NB4 (cell line): ENCODE data around the gene KRT1.

Experiments used
- DNase-seq: peaks from one replicate; pipeline ENCODE4 v3.0.0; 2010; ENCODE audit warnings: low read depth
- H3K4me3 ChIP-seq: one replicate; pipeline ENCODE4 v1.5.1; 2011; ENCODE audit warnings: mild to moderate bottlenecking, low read depth, low read length, moderate library complexity
- CTCF ChIP-seq: IDR thresholded peaks from one replicate; pipeline ENCODE4 v1.5.1; 2012; ENCODE audit warnings: low read depth, low read length
- MAX ChIP-seq: IDR thresholded peaks from 2 replicates; pipeline ENCODE4 v1.6.1; 2011; ENCODE audit warnings: low read depth, low read length
- MYC ChIP-seq: IDR thresholded peaks from 2 replicates; pipeline ENCODE4 v1.6.1; 2011; ENCODE audit warnings: low read depth, low read length
- POLR2A ChIP-seq: IDR thresholded peaks from 2 replicates; pipeline ENCODE4 v1.6.1; 2011; ENCODE audit warnings: mild to moderate bottlenecking; ENCODE audit not compliant: insufficient read length; ENCODE audit errors: extremely low read depth

KRT1 gene

GRCh38 chr12:52680363-52680762 is at the start of gene KRT1:
Gene KRT1 (minus strand): TSS chr12:52680407. CDS start chr12:52680348, 59 bp downstream.
- no peak for TF ChIP-seq CTCF
- TF ChIP-seq MAX = no peak
- no peak for TF ChIP-seq POLR2A
- no peak for TF ChIP-seq MYC

GRCh38 chr12:52729147-52729546 is 48.9 kb upstream of the KRT1 start:
- H3K4me3 ChIP-seq = no peak overlapping the region
- DNase-seq = no peak
- no peak for TF ChIP-seq POLR2A
- no peak for TF ChIP-seq CTCF
- TF ChIP-seq MAX = no peak
- no peak for TF ChIP-seq MYC

More at GRCh38 chr12:52680363-52680762, at the start of gene KRT1:
- H3K4me3 ChIP-seq = no peak within 1 kb of the TSS
- DNase-seq = no peak

- TF ChIP-seq POLR2A (no peak), MAX (no peak), MYC (no peak), CTCF (no peak)
- no peak for DNase-seq
- no peak overlapping the region for H3K4me3 ChIP-seq
Observed at GRCh38 chr12:52728374-52728773, 48.2 kb upstream of the KRT1 start.

GRCh38 chr12:52727037-52727436 is 46.8 kb upstream of the KRT1 start:
- H3K4me3 ChIP-seq = no peak overlapping the region
- TF ChIP-seq MAX (no peak), CTCF (no peak), POLR2A (no peak), MYC (no peak)

GRCh38 chr12:52726451-52726850 is 46.2 kb upstream of the KRT1 start:
- TF ChIP-seq CTCF (no peak), MAX (no peak), MYC (no peak), POLR2A (no peak)
- H3K4me3 ChIP-seq = no peak overlapping the region
- no peak for DNase-seq

More at GRCh38 chr12:52727037-52727436, 46.8 kb upstream of the KRT1 start:
- no peak for DNase-seq

- no peak overlapping the region for H3K4me3 ChIP-seq
- TF ChIP-seq CTCF (no peak), MAX (no peak), POLR2A (no peak), MYC (no peak)
- DNase-seq = no peak
Observed at GRCh38 chr12:52724384-52724783, 44.2 kb upstream of the KRT1 start.
